VCaP (cell line): ENCODE measurements around the gene VDR.

ENCODE experiments used
- H3K27ac ChIP-seq: fragments of 450-650 bp; 2 replicates; pipeline ENCODE4 v1.5.1; 2017
- CTCF ChIP-seq: fragments of 450-650 bp; conservative IDR thresholded peaks from 2 replicates; pipeline ENCODE4 v1.5.1; 2017; ENCODE audit warnings: mild to moderate bottlenecking, moderate library complexity

The VDR gene

GRCh38 chr12:47945341-47945728 is 40.5 kb upstream of the VDR start:
- no peak for TF ChIP-seq CTCF
- H3K27ac ChIP-seq: no peak overlapping the region

GRCh38 chr12:47944685-47945340 is 40.0 kb upstream of the VDR start:
- TF ChIP-seq CTCF: no peak
- no peak overlapping the region for H3K27ac ChIP-seq

GRCh38 chr12:47943623-47944340 is 39.0 kb upstream of the VDR start:
- no peak overlapping the region for H3K27ac ChIP-seq
- no peak for TF ChIP-seq CTCF

GRCh38 chr12:47942614-47943225 is 37.9 kb upstream of the VDR start:
- no peak overlapping the region for H3K27ac ChIP-seq
- no peak for TF ChIP-seq CTCF

- no peak overlapping the region for H3K27ac ChIP-seq
- TF ChIP-seq CTCF: no peak; the same call in 1 of the 2 replicates
Observed at GRCh38 chr12:47941871-47942613, 37.2 kb upstream of the VDR start.

- no peak for TF ChIP-seq CTCF
- H3K27ac ChIP-seq: no peak overlapping the region
Observed at GRCh38 chr12:47941475-47941780, 36.6 kb upstream of the VDR start.

- no peak for TF ChIP-seq CTCF
- H3K27ac ChIP-seq: no peak overlapping the region
Observed at GRCh38 chr12:47940773-47941474, 36.1 kb upstream of the VDR start.
